ENCODE data around the gene SLFN13.
"Not testable (repeated sequence)": the region's sequence is repeated elsewhere in the genome, so short reads cannot be mapped to it uniquely, and the experiment has no call there.

The SLFN13 gene

GRCh38 chr17:35448214-35448898 lies at the start of gene SLFN13:
TSS of gene SLFN13 (minus strand) at chr17:35448766. CDS start at chr17:35445680, 3,086 bp downstream.
- DNase-seq (ENCODE audit: low read depth): peak; percentile 83

GRCh38 chr17:35496451-35497290 lies 48.1 kb upstream of the SLFN13 start:
- no peak for DNase-seq (ENCODE audit: low read depth)

- DNase-seq (ENCODE audit: low read depth): no peak
Measured at GRCh38 chr17:35493040-35493439, 44.5 kb upstream of the SLFN13 start.

GRCh38 chr17:35491417-35491816 lies 42.9 kb upstream of the SLFN13 start:
- no peak for DNase-seq (ENCODE audit: low read depth)

- DNase-seq (ENCODE audit: low read depth): no peak
Measured at GRCh38 chr17:35489944-35490343, 41.4 kb upstream of the SLFN13 start.

GRCh38 chr17:35488991-35489390 lies 40.4 kb upstream of the SLFN13 start:
- no peak for DNase-seq (ENCODE audit: low read depth)

GRCh38 chr17:35486920-35487732 lies 38.6 kb upstream of the SLFN13 start:
- DNase-seq (ENCODE audit: low read depth): peak; percentile 82

- DNase-seq (ENCODE audit: low read depth): no peak
Measured at GRCh38 chr17:35479271-35479670, 30.7 kb upstream of the SLFN13 start.

- DNase-seq (ENCODE audit: low read depth): no peak
Measured at GRCh38 chr17:35477248-35477647, 28.7 kb upstream of the SLFN13 start.

- DNase-seq (ENCODE audit: low read depth): no peak
Measured at GRCh38 chr17:35476283-35476820, 27.8 kb upstream of the SLFN13 start.

- no peak for DNase-seq (ENCODE audit: low read depth)
Measured at GRCh38 chr17:35468475-35468874, 19.9 kb upstream of the SLFN13 start.

GRCh38 chr17:35467824-35468223 lies 19.3 kb upstream of the SLFN13 start:
- DNase-seq (ENCODE audit: low read depth): no peak

- DNase-seq (ENCODE audit: low read depth): peak; percentile 26
Measured at GRCh38 chr17:35460354-35460851, 11.8 kb upstream of the SLFN13 start.

GRCh38 chr17:35454035-35454434 lies 5.5 kb upstream of the SLFN13 start:
- DNase-seq (ENCODE audit: low read depth): not testable (repeated sequence)

- no peak for DNase-seq (ENCODE audit: low read depth)
Measured at GRCh38 chr17:35453171-35453570, 4.6 kb upstream of the SLFN13 start.

GRCh38 chr17:35449371-35449931 lies 885 bp upstream of the SLFN13 start:
- no peak for DNase-seq (ENCODE audit: low read depth)

- no peak for DNase-seq (ENCODE audit: low read depth)
Measured at GRCh38 chr17:35448899-35449227, 297 bp upstream of the SLFN13 start.

GRCh38 chr17:35447499-35447898 lies 1.1 kb downstream of the SLFN13 start:
- DNase-seq (ENCODE audit: low read depth): no peak

GRCh38 chr17:35438433-35438832 lies 10.1 kb downstream of the SLFN13 start:
- no peak for DNase-seq (ENCODE audit: low read depth)

GRCh38 chr17:35433075-35433894 lies 15.3 kb downstream of the SLFN13 start:
- DNase-seq (ENCODE audit: low read depth): peak; percentile 47
